K562 (cell line): ENCODE measurements around the gene CXCL16. TPM values are rescaled to one million over a fixed set of nuclear protein-coding genes. Genes with fewer than 3 reads are reported as not detected.
A peak's percentile ranks its signal among the peaks of the same experiment; 100 is the strongest.

ENCODE experiments used
- CBFA2T2 ChIP-seq: fragments of 450-650 bp; conservative IDR thresholded peaks from 2 replicates; pipeline ENCODE4 v1.6.1; 2017; ENCODE audit warnings: mild to moderate bottlenecking
- E4F1 ChIP-seq: fragments of 250-450 bp; sonication (Bioruptor Pico); IDR thresholded peaks from 2 replicates; pipeline ENCODE4 v1.5.0; 2021; ENCODE audit warnings: mild to moderate bottlenecking, borderline replicate concordance
- EWSR1 ChIP-seq: fragments of 450-650 bp; IDR thresholded peaks from 2 replicates; pipeline ENCODE4 v1.6.1; 2018; ENCODE audit warnings: borderline replicate concordance, mild to moderate bottlenecking, low read depth, moderate library complexity; ENCODE audit not compliant: partially characterized antibody
- POLR3G ChIP-seq: IDR thresholded peaks from 2 replicates; pipeline ENCODE4 v1.6.1; 2011; ENCODE audit not compliant: insufficient read length, insufficient replicate concordance; ENCODE audit errors: extremely low read depth
- RNF2 ChIP-seq: sonication (generic); IDR thresholded peaks from 2 replicates; pipeline ENCODE4 v1.6.1; 2016
- SMAD3 ChIP-seq: fragments of 450-650 bp; formaldehyde crosslinking; conservative IDR thresholded peaks from 2 replicates; pipeline ENCODE4 v1.4.0; 2020; ENCODE audit warnings: mild to moderate bottlenecking
- ZBTB11 ChIP-seq, 3 experiments: fragments of 200-800 bp in 1 of 3; fragments of 250-450 bp in 1 of 3; fragments of 450-650 bp in 1 of 3; sonication (Bioruptor Pico) in 1 of 3; sonication (Bioruptor generic) in 1 of 3; formaldehyde crosslinking in 1 of 3; IDR thresholded peaks; 2 replicates each; pipeline versions ENCODE4 v1.6.1 to v1.8.0; 2016 to 2022; ENCODE audit warnings: mild to moderate bottlenecking in 2 of 3, missing genetic modification characterization in 2 of 3, missing compliant biosample characterization in 1 of 3, moderate library complexity in 1 of 3
- ZKSCAN3 ChIP-seq: fragments of 250-450 bp; sonication (Bioruptor Pico); IDR thresholded peaks from 2 replicates; pipeline ENCODE4 v1.4.0; 2020
- ZNF431 ChIP-seq: sonication (generic); formaldehyde crosslinking; IDR thresholded peaks from 2 replicates; pipeline ENCODE4 v1.8.0; 2022; ENCODE audit warnings: mild to moderate bottlenecking, missing genetic modification reagents
- polyA plus RNA-seq, 8 experiments: library from polyadenylated mRNA; depleted of rRNA in 4 of 8; stranded (reverse) in 5 of 8; unstranded in 3 of 8; fragments of >200 nt; fragmentation: Nextera tagmentation in 2 of 8; fragmentation: Illumina TruSeq in 1 of 8; extraction: Ambion mirVana in 2 of 8; extraction: Trizol in 1 of 8; gene quantifications; 2 replicates each; pipeline versions ENCODE4 v1.2.1 to v1.2.3, GENCODE V29; 2011 to 2014; ENCODE audit warnings: inconsistent platforms in 1 of 8, missing spikeins in 1 of 8
- total RNA-seq, 7 experiments: library from RNA; depleted of rRNA in 6 of 7; stranded (reverse); fragments of >200 nt in 6 of 7; fragmentation: Illumina TruSeq in 2 of 7; extraction: Trizol in 2 of 7; gene quantifications; 2 replicates each; pipeline versions ENCODE4 v1.2.1 to v1.2.3, GENCODE V29; 2011 to 2021; ENCODE audit warnings: low replicate concordance in 1 of 7
- TF ChIP-seq, protein P1 (sequence below): fragments of 450-650 bp; IDR thresholded peaks from 2 replicates; pipeline ENCODE4 v1.7.1; 2018; ENCODE audit warnings: mild to moderate bottlenecking, low read depth; ENCODE audit not compliant: partially characterized antibody
- TF ChIP-seq, protein P2 (sequence below), 2 experiments: IDR thresholded peaks; 2 replicates each; pipeline ENCODE4 v1.6.1; 2011; ENCODE audit warnings: borderline replicate concordance in 1 of 2, control low read depth in 1 of 2, low read depth in 1 of 2, low read length in 1 of 2, mild to moderate bottlenecking in 1 of 2, mixed read lengths in 1 of 2, moderate library complexity in 1 of 2; ENCODE audit not compliant: insufficient read depth in 1 of 2, insufficient read length in 1 of 2, poor library complexity in 1 of 2, severe bottlenecking in 1 of 2; ENCODE audit errors: extremely low read depth in 1 of 2
- TF ChIP-seq, protein P3 (sequence below): fragments of 200-800 bp; sonication (Bioruptor generic); IDR thresholded peaks from 2 replicates; pipeline ENCODE4 v1.6.1; 2017; ENCODE audit warnings: missing genetic modification characterization, missing compliant biosample characterization

Gene CXCL16
- total and polyA plus RNA-seq, 9 of the 15 experiments (the other 6 are each of a cell fraction or from before 2014, with no cell fraction given): 0.05 to 0.68 (median 0.22) TPM; not detected in 2

GRCh38 chr17:4709794-4710692 lies 29.7 kb downstream of the CXCL16 start, which contains the start of gene ARRB2 (continued):
- TF ChIP-seq, protein P1, sequence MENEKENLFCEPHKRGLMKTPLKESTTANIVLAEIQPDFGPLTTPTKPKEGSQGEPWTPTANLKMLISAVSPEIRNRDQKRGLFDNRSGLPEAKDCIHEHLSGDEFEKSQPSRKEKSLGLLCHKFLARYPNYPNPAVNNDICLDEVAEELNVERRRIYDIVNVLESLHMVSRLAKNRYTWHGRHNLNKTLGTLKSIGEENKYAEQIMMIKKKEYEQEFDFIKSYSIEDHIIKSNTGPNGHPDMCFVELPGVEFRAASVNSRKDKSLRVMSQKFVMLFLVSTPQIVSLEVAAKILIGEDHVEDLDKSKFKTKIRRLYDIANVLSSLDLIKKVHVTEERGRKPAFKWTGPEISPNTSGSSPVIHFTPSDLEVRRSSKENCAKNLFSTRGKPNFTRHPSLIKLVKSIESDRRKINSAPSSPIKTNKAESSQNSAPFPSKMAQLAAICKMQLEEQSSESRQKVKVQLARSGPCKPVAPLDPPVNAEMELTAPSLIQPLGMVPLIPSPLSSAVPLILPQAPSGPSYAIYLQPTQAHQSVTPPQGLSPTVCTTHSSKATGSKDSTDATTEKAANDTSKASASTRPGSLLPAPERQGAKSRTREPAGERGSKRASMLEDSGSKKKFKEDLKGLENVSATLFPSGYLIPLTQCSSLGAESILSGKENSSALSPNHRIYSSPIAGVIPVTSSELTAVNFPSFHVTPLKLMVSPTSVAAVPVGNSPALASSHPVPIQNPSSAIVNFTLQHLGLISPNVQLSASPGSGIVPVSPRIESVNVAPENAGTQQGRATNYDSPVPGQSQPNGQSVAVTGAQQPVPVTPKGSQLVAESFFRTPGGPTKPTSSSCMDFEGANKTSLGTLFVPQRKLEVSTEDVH: no peak
- TF ChIP-seq CBFA2T2 (no peak), ZKSCAN3 (CRISPR knock-in tag) (no peak), SMAD3 (CRISPR knock-in tag) (no peak), ZNF431 (CRISPR knock-in tag) (peak; percentile 31; the same call in 1 of the 2 replicates), EWSR1 (no peak), RNF2 (0 out of 2 replicates have a peak, but pooled peaks have one; percentile 29), ZBTB11 (CRISPR knock-in tag; IDR thresholded peaks at IDR 0.05) (no peak), E4F1 (CRISPR knock-in tag) (no peak), POLR3G (no peak)
- TF ChIP-seq, protein P2, sequence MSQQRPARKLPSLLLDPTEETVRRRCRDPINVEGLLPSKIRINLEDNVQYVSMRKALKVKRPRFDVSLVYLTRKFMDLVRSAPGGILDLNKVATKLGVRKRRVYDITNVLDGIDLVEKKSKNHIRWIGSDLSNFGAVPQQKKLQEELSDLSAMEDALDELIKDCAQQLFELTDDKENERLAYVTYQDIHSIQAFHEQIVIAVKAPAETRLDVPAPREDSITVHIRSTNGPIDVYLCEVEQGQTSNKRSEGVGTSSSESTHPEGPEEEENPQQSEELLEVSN (IDR thresholded peaks at IDR 0.05; ENCODE audit: borderline replicate concordance in 1 of 2, extremely low read depth in 1 of 2, insufficient read depth in 1 of 2, insufficient read length in 1 of 2, low read depth in 1 of 2, low read length in 1 of 2, poor library complexity in 1 of 2, severe bottlenecking in 1 of 2): peak; percentile 71 to 79
- TF ChIP-seq, protein P3, sequence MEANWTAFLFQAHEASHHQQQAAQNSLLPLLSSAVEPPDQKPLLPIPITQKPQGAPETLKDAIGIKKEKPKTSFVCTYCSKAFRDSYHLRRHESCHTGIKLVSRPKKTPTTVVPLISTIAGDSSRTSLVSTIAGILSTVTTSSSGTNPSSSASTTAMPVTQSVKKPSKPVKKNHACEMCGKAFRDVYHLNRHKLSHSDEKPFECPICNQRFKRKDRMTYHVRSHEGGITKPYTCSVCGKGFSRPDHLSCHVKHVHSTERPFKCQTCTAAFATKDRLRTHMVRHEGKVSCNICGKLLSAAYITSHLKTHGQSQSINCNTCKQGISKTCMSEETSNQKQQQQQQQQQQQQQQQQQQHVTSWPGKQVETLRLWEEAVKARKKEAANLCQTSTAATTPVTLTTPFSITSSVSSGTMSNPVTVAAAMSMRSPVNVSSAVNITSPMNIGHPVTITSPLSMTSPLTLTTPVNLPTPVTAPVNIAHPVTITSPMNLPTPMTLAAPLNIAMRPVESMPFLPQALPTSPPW (CRISPR knock-in tag): peak; percentile 83
